Adrenal gland (tissue), 12 donors: ENCODE data around the gene USP25. TPM values are rescaled to one million over a fixed set of nuclear protein-coding genes. Genes with fewer than 3 reads are reported as not detected.

Experiments used
- DNase-seq, 7 donors: peaks; one replicate each; pipeline ENCODE4 v3.0.0-alpha.2; 2019 to 2020
- H3K27ac ChIP-seq, 5 donors: fragments of 200-600 bp; sonication (generic) in 4 of 5; 1 replicate in 3 of 5; 2 replicates in 2 of 5; pipeline versions ENCODE4 v1.5.1 to v1.8.0; 2016 to 2020; ENCODE audit warnings: mild to moderate bottlenecking in 1 of 5
- H3K27me3 ChIP-seq: fragments of 200-600 bp; 2 replicates; pipeline ENCODE4 v1.8.0; 2021
- H3K36me3 ChIP-seq, 2 donors: fragments of 200-600 bp; replicated peaks in 1 of 2; 1 replicate in 1 of 2; 2 replicates in 1 of 2; pipeline versions ENCODE4 v1.5.1 to v1.8.0; 2018 to 2022
- H3K4me1 ChIP-seq, 2 donors: fragments of 200-600 bp; replicated peaks in 1 of 2; 1 replicate in 1 of 2; 2 replicates in 1 of 2; pipeline versions ENCODE4 v1.5.1 to v1.8.0; 2018 to 2021
- H3K4me3 ChIP-seq, 4 donors: fragments of 200-600 bp; sonication (generic) in 3 of 4; one replicate each; pipeline ENCODE4 v1.5.1; 2016 to 2018
- H3K9me3 ChIP-seq, 3 donors: fragments of 200-600 bp; sonication (generic) in 1 of 3; replicated peaks in 1 of 3; 1 replicate in 2 of 3; 2 replicates in 1 of 3; pipeline versions ENCODE4 v1.5.1 to v1.8.0; 2016 to 2021
- CTCF ChIP-seq, 6 experiments: fragments of 450-650 bp in 4 of 6; fragments of 200-600 bp in 2 of 6; sonication (generic) in 1 of 6; IDR thresholded peaks; 1 replicate in 5 of 6; 2 replicates in 1 of 6; pipeline versions ENCODE4 v1.5.1 to v1.8.0; 2016 to 2021; ENCODE audit warnings: antibody characterized with exemption in 6 of 6, mild to moderate bottlenecking in 2 of 6, moderate library complexity in 1 of 6
- POLR2A ChIP-seq, 2 donors: fragments of 450-650 bp; IDR thresholded peaks; one replicate each; pipeline ENCODE4 v1.6.1; 2017; ENCODE audit warnings: antibody characterized with exemption in 2 of 2, mild to moderate bottlenecking in 2 of 2, moderate library complexity in 1 of 2
- WGBS, 4 donors: extraction: QIAGEN DNeasy Blood & Tissue Kit in 2 of 4; methylation state at CpG; one replicate each; pipeline versions ENCODE4 v1.1.5 to v1.1.7; 2013 to 2017; 5-methylcytosine and 5-hydroxymethylcytosine counted together
- intact Hi-C, 2 donors: fragments of 100-400 bp; cut with DNase I; formaldehyde crosslinking; loops; one replicate each; pipeline versions ENCODE4 v1.14.1 to v1.15.0; 2022 to 2023
- polyA plus RNA-seq, 3 donors: library from polyadenylated mRNA; stranded (reverse); fragments of 200-250 nt in 2 of 3; fragments of 350-450 nt in 1 of 3; fragmentation: Illumina TruSeq in 1 of 3; extraction: RNeasy Lipid Tissue Mini Kit (QIAGEN cat#74804) in 1 of 3; gene quantifications; one replicate each; pipeline ENCODE4 v1.2.3, GENCODE V29; 2013 to 2014
- total RNA-seq, 9 donors: library from RNA; depleted of rRNA in 4 of 9; stranded (reverse); fragments of >200 nt in 4 of 9; fragments of 120-200 nt in 1 of 9; fragmentation: NEBNext Ultra II Directional in 1 of 9; extraction: Animal tissue kit (Norgen Biotek cat#: 25700) in 1 of 9; gene quantifications; one replicate each; pipeline versions ENCODE4 v1.1.0 to v1.2.4, GENCODE V29; 2013 to 2023
- donor health status: healthy with polysubstance abuse.
- donor health status: Bipolar disorder and iron deficiency.
- donor health status: DM: yes; HTN: yes; CAD: no.
- donor health status: DM: no; HTN: no; CAD: no.
- donor health status: DM: no; HTN: no; CAD: no.
- donor health status: DM: yes; HTN: yes; CAD: no.

USP25 gene
- total and polyA plus RNA-seq, 12 donors = 11.8 to 47.4 (median 38.3) TPM

DNA sequence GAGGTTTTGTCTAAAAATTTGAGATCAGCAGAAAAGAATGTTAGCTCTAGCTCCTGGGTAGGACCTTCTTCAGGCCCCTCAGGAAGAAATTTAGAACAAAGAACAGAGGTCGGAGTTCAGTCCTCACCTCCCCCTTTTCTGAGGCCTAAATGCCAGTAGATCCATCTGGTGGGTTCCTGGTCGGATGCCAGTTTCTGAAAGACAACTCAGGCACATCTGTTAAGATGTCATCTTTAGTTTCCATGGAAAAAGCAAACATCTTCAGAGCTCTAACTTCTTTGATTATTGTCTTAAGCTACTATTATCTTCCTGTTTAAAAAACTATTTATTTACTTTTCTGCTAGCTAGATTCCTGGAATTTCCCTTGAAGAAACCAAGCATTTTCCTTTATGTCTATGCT, 37.1 kb upstream of the USP25 start:
- no peak for TF ChIP-seq CTCF (IDR thresholded peaks at IDR 0.05)
- TF ChIP-seq POLR2A (IDR thresholded peaks at IDR 0.05) = no peak
- H3K36me3 ChIP-seq = no peaks in the 10 kb centered on the region
- H3K4me3 ChIP-seq = no peak overlapping the region
- no peaks in the 10 kb centered on the region for H3K27me3 ChIP-seq
- H3K4me1 ChIP-seq = no peaks in the 10 kb centered on the region
- WGBS, 4 donors = 75 to 94% (median 89%) methylated on average over 2 of the region's 2 CpGs
- no peaks in the 10 kb centered on the region for H3K9me3 ChIP-seq
- no peak overlapping the region for H3K27ac ChIP-seq
- DNase-seq = no peak
- intact Hi-C loops = no loop called here

DNA sequence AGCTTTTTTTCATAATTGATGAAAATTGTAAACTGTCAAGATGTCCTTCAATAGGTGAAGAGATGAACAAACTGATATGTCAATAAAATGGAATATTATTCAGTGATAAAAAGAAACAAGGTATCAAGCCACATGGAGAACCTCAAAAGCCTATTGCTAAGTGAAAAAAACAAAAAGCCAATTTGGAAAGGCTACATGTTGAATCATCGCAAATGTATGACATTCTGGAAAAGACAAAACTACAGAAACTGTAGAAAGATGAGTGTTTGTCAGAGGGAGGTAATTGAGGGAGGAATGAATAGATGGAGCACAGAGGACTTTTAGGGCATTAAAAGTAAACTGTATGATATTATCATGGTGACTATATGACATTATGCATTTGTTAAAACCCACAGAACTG, 34.5 kb upstream of the USP25 start:
- TF ChIP-seq POLR2A (IDR thresholded peaks at IDR 0.05) (no peak), CTCF (IDR thresholded peaks at IDR 0.05) (no peak)
- H3K36me3 ChIP-seq = no peaks in the 10 kb centered on the region
- WGBS, 4 donors = 92 to 97% (median 95%) methylated on average over 1 of the region's 1 CpG
- intact Hi-C loops = no loop called here
- no peaks in the 10 kb centered on the region for H3K27me3 ChIP-seq
- no peak for DNase-seq
- H3K4me3 ChIP-seq = no peak overlapping the region
- H3K27ac ChIP-seq = no peak overlapping the region
- no peaks in the 10 kb centered on the region for H3K4me1 ChIP-seq
- H3K9me3 ChIP-seq = no peaks in the 10 kb centered on the region

- DNase-seq = no peak
- TF ChIP-seq POLR2A (IDR thresholded peaks at IDR 0.05) = no peak
- no peak for TF ChIP-seq CTCF (IDR thresholded peaks at IDR 0.05)
- H3K4me1 ChIP-seq = no peaks in the 10 kb centered on the region
- intact Hi-C loops = no loop called here
- H3K9me3 ChIP-seq = no peaks in the 10 kb centered on the region
- H3K27ac ChIP-seq = no peak overlapping the region
- no peaks in the 10 kb centered on the region for H3K27me3 ChIP-seq
- H3K36me3 ChIP-seq = no peaks in the 10 kb centered on the region
- 35 to 55% (median 48%) methylated on average over 1 of the region's 1 CpG for WGBS, 4 donors
- no peak overlapping the region for H3K4me3 ChIP-seq
These were observed 28.0 kb upstream of the USP25 start for GRCh38 chr21:15701830-15702229.

DNA sequence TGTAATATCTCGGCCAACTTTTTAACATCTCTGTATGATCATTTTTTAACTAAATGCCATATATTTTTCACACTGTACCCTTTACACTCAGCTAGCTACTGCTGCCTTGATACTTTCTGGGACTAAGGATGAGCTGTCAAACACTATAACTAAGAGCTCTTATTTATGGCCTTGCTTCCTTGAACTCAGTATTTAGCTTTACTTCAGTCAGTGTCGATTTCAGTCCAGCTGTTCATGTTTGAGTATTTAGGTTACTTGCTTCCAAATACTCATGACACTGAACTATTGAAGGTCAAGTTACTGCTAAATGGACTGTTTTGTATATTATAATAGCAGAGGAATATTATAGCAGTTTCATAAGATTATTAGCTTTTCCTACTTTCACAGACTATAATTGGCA, 25.9 kb upstream of the USP25 start:
- WGBS, 4 donors = 66 to 70% (median 68%) methylated on average over 2 of the region's 2 CpGs
- intact Hi-C loops = no loop called here
- Histone ChIP-seq H3K27ac (no peak overlapping the region), H3K36me3 (no peaks in the 10 kb centered on the region), H3K27me3 (no peaks in the 10 kb centered on the region), H3K9me3 (no peaks in the 10 kb centered on the region), H3K4me3 (no peak overlapping the region), H3K4me1 (no peaks in the 10 kb centered on the region)
- TF ChIP-seq CTCF (IDR thresholded peaks at IDR 0.05) (no peak), POLR2A (IDR thresholded peaks at IDR 0.05) (no peak)
- no peak for DNase-seq
